Mucosa of descending colon (tissue), 3 donors: ENCODE data around the gene SPTLC2. TPM values are rescaled to one million over a fixed set of nuclear protein-coding genes. Genes with fewer than 3 reads are reported as not detected.

Experiments used
- ATAC-seq: fragments of 200-7000 bp; cut with Tn5 transposase; one replicate; pipeline ENCODE4 v1.9.1; 2020; ENCODE audit warnings: mild to moderate bottlenecking, moderate library complexity
- DNase-seq, 3 donors: peaks; one replicate each; pipeline ENCODE4 v3.0.0-alpha.2; 2020
- H3K36me3 ChIP-seq: fragments of 200-600 bp; one replicate; pipeline ENCODE4 v1.8.0; 2021; ENCODE audit warnings: low read depth, mild to moderate bottlenecking
- H3K4me1 ChIP-seq: fragments of 200-600 bp; one replicate; pipeline ENCODE4 v1.8.0; 2021; ENCODE audit warnings: low read depth, mild to moderate bottlenecking
- H3K4me3 ChIP-seq: fragments of 200-600 bp; one replicate; pipeline ENCODE4 v1.8.0; 2021; ENCODE audit warnings: mild to moderate bottlenecking
- H3K9me3 ChIP-seq: fragments of 200-600 bp; one replicate; pipeline ENCODE4 v1.8.0; 2021; ENCODE audit warnings: mild to moderate bottlenecking
- intact Hi-C, 2 donors: fragments of 100-400 bp; cut with DNase I in 1 of 2; cut with micrococcal nuclease in 1 of 2; formaldehyde crosslinking; loops; one replicate each; pipeline versions ENCODE4 v1.11.0 to v1.11.1; 2022; cut with DNase I, micrococcal nuclease
- total RNA-seq, 3 donors: library from RNA; stranded (reverse); fragmentation: NEBNext Ultra II Directional in 2 of 3; extraction: Animal tissue kit (Norgen Biotek cat#: 25700) in 2 of 3; gene quantifications; one replicate each; pipeline versions ENCODE4 v1.2.1 to v1.2.4, GENCODE V29; 2021 to 2023
- TF ChIP-seq, protein P1 (sequence below): fragments of 200-600 bp; IDR thresholded peaks from one replicate; pipeline ENCODE4 v1.8.0; 2022; ENCODE audit warnings: antibody characterized with exemption, mild to moderate bottlenecking
- donor health status: DM: no; HTN: no; CAD: no; lungs with moderate emphysema.
- donor health status: DM: no; HTN: no; CAD: no.
- donor health status: DM: no; HTN: yes; CAD: no.

The SPTLC2 gene
- total RNA-seq, 3 donors from 2014 or later = 43.2 to 67.1 (median 58.6) TPM

DNA sequence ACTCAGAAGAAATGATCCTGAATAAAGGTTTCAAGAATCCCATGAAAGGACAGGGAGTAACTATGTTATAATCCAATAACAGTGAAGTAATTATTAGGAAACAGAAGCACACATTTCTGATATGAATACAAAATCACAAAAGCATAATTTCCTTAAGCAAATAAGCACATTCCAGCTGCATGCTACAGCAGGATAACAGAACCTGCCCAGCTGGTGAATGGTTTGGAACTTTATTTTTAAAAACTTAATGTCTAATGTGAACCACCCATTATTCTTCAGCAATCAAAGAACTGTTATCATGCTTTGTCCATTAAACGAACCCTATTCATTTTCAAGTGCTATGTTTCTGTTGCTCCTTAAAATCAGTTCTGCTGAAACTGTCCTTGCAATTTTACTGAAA lies 13.4 kb downstream of the SPTLC2 start:
- Histone ChIP-seq H3K4me1 (peaks cover 50% of the 10 kb centered on the region), H3K4me3 (no peak overlapping the region), H3K9me3 (no peaks in the 10 kb centered on the region), H3K36me3 (no peaks in the 10 kb centered on the region)
- ATAC-seq (no peak), DNase-seq (no peak)
- TF ChIP-seq, protein P1, sequence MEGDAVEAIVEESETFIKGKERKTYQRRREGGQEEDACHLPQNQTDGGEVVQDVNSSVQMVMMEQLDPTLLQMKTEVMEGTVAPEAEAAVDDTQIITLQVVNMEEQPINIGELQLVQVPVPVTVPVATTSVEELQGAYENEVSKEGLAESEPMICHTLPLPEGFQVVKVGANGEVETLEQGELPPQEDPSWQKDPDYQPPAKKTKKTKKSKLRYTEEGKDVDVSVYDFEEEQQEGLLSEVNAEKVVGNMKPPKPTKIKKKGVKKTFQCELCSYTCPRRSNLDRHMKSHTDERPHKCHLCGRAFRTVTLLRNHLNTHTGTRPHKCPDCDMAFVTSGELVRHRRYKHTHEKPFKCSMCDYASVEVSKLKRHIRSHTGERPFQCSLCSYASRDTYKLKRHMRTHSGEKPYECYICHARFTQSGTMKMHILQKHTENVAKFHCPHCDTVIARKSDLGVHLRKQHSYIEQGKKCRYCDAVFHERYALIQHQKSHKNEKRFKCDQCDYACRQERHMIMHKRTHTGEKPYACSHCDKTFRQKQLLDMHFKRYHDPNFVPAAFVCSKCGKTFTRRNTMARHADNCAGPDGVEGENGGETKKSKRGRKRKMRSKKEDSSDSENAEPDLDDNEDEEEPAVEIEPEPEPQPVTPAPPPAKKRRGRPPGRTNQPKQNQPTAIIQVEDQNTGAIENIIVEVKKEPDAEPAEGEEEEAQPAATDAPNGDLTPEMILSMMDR = no peak
- intact Hi-C loops = no loop called here

- DNase-seq = no peak
- no peaks in the 10 kb centered on the region for H3K9me3 ChIP-seq
- H3K4me3 ChIP-seq = no peak overlapping the region
- no peak for ATAC-seq
- intact Hi-C loops = no loop called here
- TF ChIP-seq, protein P1 = no peak
- H3K36me3 ChIP-seq = no peaks in the 10 kb centered on the region
- peaks cover 46% of the 10 kb centered on the region for H3K4me1 ChIP-seq
These were observed 14.4 kb downstream of the SPTLC2 start for GRCh38 chr14:77601846-77602619.

- ATAC-seq (peak; percentile 90), DNase-seq (peak in 1 of 3 donors; percentile 65)
- Histone ChIP-seq H3K4me1 (peaks cover 29% of the 10 kb centered on the region), H3K9me3 (no peaks in the 10 kb centered on the region), H3K36me3 (no peaks in the 10 kb centered on the region), H3K4me3 (no peak overlapping the region)
- TF ChIP-seq, protein P1 = no peak
- intact Hi-C loops = no loop called here
These were observed 16.5 kb downstream of the SPTLC2 start for GRCh38 chr14:77599889-77600288.

DNA sequence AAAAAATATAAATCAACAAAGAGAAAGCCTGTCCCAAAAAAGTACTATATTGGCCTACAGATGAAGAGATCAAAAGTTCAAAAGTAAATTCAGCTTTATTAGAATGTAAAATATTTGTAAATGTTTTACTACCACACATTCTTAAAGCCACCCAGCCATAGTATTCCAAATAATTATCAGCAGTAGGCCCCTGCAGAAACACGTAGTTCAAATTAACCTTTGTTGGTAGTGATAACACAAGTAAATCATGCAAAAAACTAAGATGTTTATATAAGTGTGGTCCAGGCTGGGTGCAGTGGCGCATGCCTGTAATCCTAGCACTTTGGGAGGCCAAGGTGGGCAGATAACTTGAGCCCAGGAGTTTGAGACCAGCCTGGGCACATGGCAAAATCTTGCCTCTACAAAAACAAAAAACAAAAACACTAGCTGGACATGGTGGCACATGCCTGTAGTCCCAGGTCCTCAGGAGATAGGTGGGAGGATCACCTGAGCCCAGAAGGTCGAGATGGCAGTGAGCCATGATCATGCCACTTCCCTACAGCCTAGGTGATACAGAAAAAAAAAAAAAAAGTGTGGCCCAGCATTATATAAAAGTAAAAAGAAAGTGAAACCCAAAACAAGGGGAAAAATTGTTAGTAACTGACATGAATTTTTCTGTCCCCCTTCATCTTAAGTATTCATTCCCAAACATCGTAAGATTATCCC lies 17.9 kb downstream of the SPTLC2 start:
- Histone ChIP-seq H3K4me1 (peaks cover 27% of the 10 kb centered on the region), H3K36me3 (no peaks in the 10 kb centered on the region), H3K4me3 (no peak overlapping the region), H3K9me3 (no peaks in the 10 kb centered on the region)
- ATAC-seq = peak; percentile 81
- DNase-seq = peak in 1 of 3 donors; percentile 64
- intact Hi-C loops = no loop called here
- TF ChIP-seq, protein P1 = no peak

DNA sequence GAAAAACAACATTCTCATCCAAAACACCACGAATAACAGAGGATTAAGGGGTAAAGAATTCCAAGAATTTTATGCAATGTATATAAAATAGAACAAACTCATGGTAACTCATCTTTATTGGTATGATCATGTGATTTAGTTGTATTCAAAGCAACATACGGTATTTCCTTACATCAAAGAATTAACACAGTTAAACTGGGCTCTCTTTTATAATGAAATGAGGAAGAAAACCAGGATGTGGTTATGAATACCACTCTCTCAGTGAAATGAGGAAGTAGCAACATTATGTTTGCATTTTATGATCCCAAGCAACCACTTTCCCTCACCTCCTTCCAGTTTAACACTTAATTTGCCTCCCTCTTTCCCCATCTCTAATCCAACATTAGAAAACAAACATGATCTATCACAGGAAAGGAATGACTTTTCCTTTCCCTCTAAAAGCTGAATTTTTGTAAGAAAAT lies 22.9 kb downstream of the SPTLC2 start:
- Histone ChIP-seq H3K4me1 (peaks cover 45% of the 10 kb centered on the region), H3K4me3 (no peak overlapping the region), H3K36me3 (no peaks in the 10 kb centered on the region), H3K9me3 (no peaks in the 10 kb centered on the region)
- DNase-seq (no peak), ATAC-seq (peak; percentile 74)
- TF ChIP-seq, protein P1 = no peak
- intact Hi-C loops = no loop called here
